Measurements from ENCODE around the gene GOLGA7B. TPM values are rescaled to one million over a fixed set of nuclear protein-coding genes. Genes with fewer than 3 reads are reported as not detected.

The GOLGA7B gene
- total RNA-seq, 1 experiment from 2014 or later: 1.5 TPM

DNA sequence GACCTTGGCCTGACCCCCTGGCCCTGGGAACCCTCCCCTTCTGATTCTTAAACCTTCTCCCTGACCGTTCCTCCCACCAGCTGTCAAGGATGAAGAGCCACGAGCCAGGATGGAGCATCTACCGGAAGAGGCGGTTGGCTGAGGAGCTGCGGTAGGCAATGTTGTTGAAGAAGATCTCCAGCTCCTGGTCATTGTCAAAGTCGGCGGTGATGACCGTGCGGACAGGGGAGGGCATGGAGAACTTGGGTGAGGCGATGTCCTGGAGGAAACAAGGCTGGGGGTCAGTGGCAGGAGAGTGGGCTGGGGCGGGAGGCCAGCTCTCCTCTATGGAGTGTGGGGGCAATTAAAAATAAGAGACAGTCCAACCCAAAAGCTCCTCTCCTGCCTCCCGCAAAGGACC lies 51.7 kb downstream of the GOLGA7B start:
- intact Hi-C loops (cut with micrococcal nuclease; ENCODE audit: unreplicated experiment): no loop called here
- POLR2A ChIA-PET: no interaction called here

DNA sequence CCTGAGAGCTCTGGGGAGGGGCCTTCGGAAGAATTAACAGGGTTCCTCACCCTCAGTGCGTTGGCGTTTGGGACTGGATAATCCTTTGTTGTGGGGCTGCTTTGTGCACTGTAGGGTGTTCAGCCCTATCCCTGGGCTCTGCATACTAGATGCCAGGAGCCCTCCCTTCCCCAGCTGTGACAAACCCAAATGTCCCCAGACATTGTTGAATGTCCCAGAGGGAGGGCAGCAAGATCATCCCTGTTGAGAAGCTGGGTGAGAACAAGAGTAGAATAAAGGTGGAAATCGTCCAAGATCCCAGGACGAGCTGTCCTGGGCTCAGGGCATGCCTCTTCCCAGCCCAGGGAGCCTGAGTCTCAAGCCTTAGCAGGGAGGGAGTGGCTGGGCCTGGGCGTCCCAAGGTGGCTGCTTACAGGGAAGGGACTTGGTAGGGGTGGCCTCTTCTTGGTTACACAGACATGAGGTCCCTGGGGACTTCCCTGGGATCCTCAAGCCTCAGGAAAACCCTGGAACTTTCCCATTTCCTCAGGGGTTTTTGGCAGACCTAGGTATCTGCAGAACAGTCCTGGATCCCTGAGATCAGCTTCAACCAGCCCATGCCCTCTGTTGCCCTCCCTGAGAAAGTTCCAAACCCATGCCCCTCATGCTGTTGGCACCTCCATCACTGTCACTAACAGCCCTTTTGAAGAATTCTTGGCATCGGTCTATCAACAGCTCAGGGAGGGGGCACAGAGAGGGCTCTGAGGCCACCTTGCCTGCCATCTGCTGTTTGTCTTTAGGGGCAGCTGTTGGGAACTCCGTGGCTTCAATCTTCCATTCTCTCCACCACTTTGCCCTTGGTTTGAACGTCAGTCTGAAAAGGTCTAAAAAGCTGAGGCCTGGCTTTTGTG lies 53.7 kb downstream of the GOLGA7B start:
- H3K27ac ChIP-seq (ENCODE audit: low read length): no peak overlapping the region
- H3K4me3 ChIP-seq (ENCODE audit: low read depth in 2 of 2, low read length in 2 of 2): no peak overlapping the region
- in situ Hi-C loops (cut with HindIII; ENCODE audit: low pct_unique_long_range_greater_than_20kb, low sequenced_read_pairs) (no loop called here), intact Hi-C loops (cut with micrococcal nuclease; ENCODE audit: unreplicated experiment) (no loop called here)
- H3K36me3 ChIP-seq (ENCODE audit: control insufficient read depth, insufficient read depth, low read length): no peaks in the 10 kb centered on the region
- ChIA-PET CTCF (interaction anchor here (1.7 kb wide), 1 partner anchor 12 kb away, joined by 5 read pairs; no protein-coding TSS in a partner anchor), POLR2A (no interaction called here)
- no peak for DNase-seq (ENCODE audit: low read depth, low spot score)
- BruUV-seq (replicated peaks): no TSS peak
- peaks cover 5% of the 10 kb centered on the region for H3K27me3 ChIP-seq (ENCODE audit: control insufficient read depth, insufficient read depth, low read length)
- ATAC-seq: peak; percentile 49
- H3K9me3 ChIP-seq (ENCODE audit: control insufficient read depth, insufficient read depth, low read depth, low read length): no peaks in the 10 kb centered on the region
- H3K4me1 ChIP-seq (ENCODE audit: control insufficient read depth, insufficient read depth, low read length): no peaks in the 10 kb centered on the region; the same call in 1 of the 2 replicates
- TF ChIP-seq, protein P1, sequence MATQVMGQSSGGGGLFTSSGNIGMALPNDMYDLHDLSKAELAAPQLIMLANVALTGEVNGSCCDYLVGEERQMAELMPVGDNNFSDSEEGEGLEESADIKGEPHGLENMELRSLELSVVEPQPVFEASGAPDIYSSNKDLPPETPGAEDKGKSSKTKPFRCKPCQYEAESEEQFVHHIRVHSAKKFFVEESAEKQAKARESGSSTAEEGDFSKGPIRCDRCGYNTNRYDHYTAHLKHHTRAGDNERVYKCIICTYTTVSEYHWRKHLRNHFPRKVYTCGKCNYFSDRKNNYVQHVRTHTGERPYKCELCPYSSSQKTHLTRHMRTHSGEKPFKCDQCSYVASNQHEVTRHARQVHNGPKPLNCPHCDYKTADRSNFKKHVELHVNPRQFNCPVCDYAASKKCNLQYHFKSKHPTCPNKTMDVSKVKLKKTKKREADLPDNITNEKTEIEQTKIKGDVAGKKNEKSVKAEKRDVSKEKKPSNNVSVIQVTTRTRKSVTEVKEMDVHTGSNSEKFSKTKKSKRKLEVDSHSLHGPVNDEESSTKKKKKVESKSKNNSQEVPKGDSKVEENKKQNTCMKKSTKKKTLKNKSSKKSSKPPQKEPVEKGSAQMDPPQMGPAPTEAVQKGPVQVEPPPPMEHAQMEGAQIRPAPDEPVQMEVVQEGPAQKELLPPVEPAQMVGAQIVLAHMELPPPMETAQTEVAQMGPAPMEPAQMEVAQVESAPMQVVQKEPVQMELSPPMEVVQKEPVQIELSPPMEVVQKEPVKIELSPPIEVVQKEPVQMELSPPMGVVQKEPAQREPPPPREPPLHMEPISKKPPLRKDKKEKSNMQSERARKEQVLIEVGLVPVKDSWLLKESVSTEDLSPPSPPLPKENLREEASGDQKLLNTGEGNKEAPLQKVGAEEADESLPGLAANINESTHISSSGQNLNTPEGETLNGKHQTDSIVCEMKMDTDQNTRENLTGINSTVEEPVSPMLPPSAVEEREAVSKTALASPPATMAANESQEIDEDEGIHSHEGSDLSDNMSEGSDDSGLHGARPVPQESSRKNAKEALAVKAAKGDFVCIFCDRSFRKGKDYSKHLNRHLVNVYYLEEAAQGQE (IDR thresholded peaks at IDR 0.05; ENCODE audit: insufficient read depth in 1 of 2, low read depth in 2 of 2, low read length in 1 of 2): no peak
- no peak for TF ChIP-seq SIN3A (IDR thresholded peaks at IDR 0.05; ENCODE audit: borderline replicate concordance, insufficient read depth, low read depth, low read length)
- TF ChIP-seq, protein P2, sequence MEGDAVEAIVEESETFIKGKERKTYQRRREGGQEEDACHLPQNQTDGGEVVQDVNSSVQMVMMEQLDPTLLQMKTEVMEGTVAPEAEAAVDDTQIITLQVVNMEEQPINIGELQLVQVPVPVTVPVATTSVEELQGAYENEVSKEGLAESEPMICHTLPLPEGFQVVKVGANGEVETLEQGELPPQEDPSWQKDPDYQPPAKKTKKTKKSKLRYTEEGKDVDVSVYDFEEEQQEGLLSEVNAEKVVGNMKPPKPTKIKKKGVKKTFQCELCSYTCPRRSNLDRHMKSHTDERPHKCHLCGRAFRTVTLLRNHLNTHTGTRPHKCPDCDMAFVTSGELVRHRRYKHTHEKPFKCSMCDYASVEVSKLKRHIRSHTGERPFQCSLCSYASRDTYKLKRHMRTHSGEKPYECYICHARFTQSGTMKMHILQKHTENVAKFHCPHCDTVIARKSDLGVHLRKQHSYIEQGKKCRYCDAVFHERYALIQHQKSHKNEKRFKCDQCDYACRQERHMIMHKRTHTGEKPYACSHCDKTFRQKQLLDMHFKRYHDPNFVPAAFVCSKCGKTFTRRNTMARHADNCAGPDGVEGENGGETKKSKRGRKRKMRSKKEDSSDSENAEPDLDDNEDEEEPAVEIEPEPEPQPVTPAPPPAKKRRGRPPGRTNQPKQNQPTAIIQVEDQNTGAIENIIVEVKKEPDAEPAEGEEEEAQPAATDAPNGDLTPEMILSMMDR (IDR thresholded peaks at IDR 0.05): no peak

More for the DNA sequence above, 51.7 kb downstream of the GOLGA7B start:
- in situ Hi-C loops (cut with HindIII; ENCODE audit: low pct_unique_long_range_greater_than_20kb, low sequenced_read_pairs): no loop called here
- TF ChIP-seq SIN3A (IDR thresholded peaks at IDR 0.05; ENCODE audit: borderline replicate concordance, insufficient read depth, low read depth, low read length) (no peak), TCF7L2 (IDR thresholded peaks at IDR 0.05; ENCODE audit: low read depth, low read length) (no peak), POLR2AphosphoS5 (IDR thresholded peaks at IDR 0.05; ENCODE audit: low read depth, low read length) (no peak)
- TF ChIP-seq, protein P1 (IDR thresholded peaks at IDR 0.05; ENCODE audit: insufficient read depth in 1 of 2, low read depth in 2 of 2, low read length in 1 of 2): no peak
- TF ChIP-seq, protein P2 (IDR thresholded peaks at IDR 0.05): no peak
- CTCF ChIA-PET: no interaction called here
- BruUV-seq (replicated peaks): no TSS peak
- no peak for DNase-seq (ENCODE audit: low read depth, low spot score)
- Histone ChIP-seq H3K4me3 (ENCODE audit: low read depth in 2 of 2, low read length in 2 of 2) (no peak overlapping the region), H3K4me1 (ENCODE audit: control insufficient read depth, insufficient read depth, low read length) (no peaks in the 10 kb centered on the region; the same call in 1 of the 2 replicates), H3K27me3 (ENCODE audit: control insufficient read depth, insufficient read depth, low read length) (peaks cover 5% of the 10 kb centered on the region), H3K27ac (ENCODE audit: low read length) (no peak overlapping the region), H3K9me3 (ENCODE audit: control insufficient read depth, insufficient read depth, low read depth, low read length) (no peaks in the 10 kb centered on the region), H3K36me3 (ENCODE audit: control insufficient read depth, insufficient read depth, low read length) (no peaks in the 10 kb centered on the region)
- ATAC-seq: no peak
